Epidermal melanocyte (primary cell): ENCODE data around the gene LAGE3.

ENCODE experiments used
- DNase-seq: peaks from one replicate; pipeline ENCODE4 v3.0.0; 2011; ENCODE audit warnings: low spot score; ENCODE audit not compliant: insufficient read length

LAGE3 gene

GRCh38 chrX:154435171-154435733, 43.8 kb downstream of the LAGE3 start:
- DNase-seq, result no peak

- DNase-seq, result no peak
Observed at GRCh38 chrX:154434394-154435168, 44.5 kb downstream of the LAGE3 start.

GRCh38 chrX:154433605-154434004, 45.5 kb downstream of the LAGE3 start:
- DNase-seq, result no peak

GRCh38 chrX:154432210-154432609, 46.9 kb downstream of the LAGE3 start:
- DNase-seq, result no peak

GRCh38 chrX:154431341-154431740, 47.7 kb downstream of the LAGE3 start:
- no peak for DNase-seq

GRCh38 chrX:154430916-154431315, 48.2 kb downstream of the LAGE3 start:
- DNase-seq, result no peak

- DNase-seq, result no peak
Observed at GRCh38 chrX:154430479-154430878, 48.6 kb downstream of the LAGE3 start.

GRCh38 chrX:154429711-154430110, 49.4 kb downstream of the LAGE3 start:
- no peak for DNase-seq

- DNase-seq, result peak; percentile 84
Observed at GRCh38 chrX:154428176-154429171, 50.6 kb downstream of the LAGE3 start, which contains the start of gene ATP6AP1. ATP6AP1 (plus strand) TSS chrX:154428677; CDS start chrX:154428693, 16 bp downstream.
